Parathyroid adenoma (tissue), 2 donors: ENCODE measurements around the gene NPHS1.

Source experiments
- H2AFZ ChIP-seq: fragments of 300-600 bp; sonication (generic); one replicate; pipeline ENCODE4 v1.7.0; 2017; ENCODE audit warnings: antibody characterized with exemption, mild to moderate bottlenecking
- H3K27ac ChIP-seq: fragments of 300-600 bp; sonication (generic); one replicate; pipeline ENCODE4 v1.7.0; 2017
- H3K27me3 ChIP-seq: fragments of 300-600 bp; sonication (generic); one replicate; pipeline ENCODE4 v1.7.0; 2017; ENCODE audit warnings: low read length; ENCODE audit not compliant: control insufficient read depth, insufficient read depth
- H3K36me3 ChIP-seq: fragments of 300-600 bp; sonication (generic); one replicate; pipeline ENCODE4 v1.7.0; 2017; ENCODE audit warnings: low read length; ENCODE audit not compliant: control insufficient read depth, insufficient read depth
- H3K4me1 ChIP-seq: fragments of 300-600 bp; sonication (generic); one replicate; pipeline ENCODE4 v1.7.0; 2017; ENCODE audit warnings: control low read depth
- H3K4me2 ChIP-seq: fragments of 300-600 bp; sonication (generic); one replicate; pipeline ENCODE4 v1.7.0; 2017; ENCODE audit warnings: low read length
- H3K4me3 ChIP-seq: fragments of 300-600 bp; sonication (generic); one replicate; pipeline ENCODE4 v1.7.0; 2017; ENCODE audit warnings: low read depth, low read length
- H3K79me2 ChIP-seq: fragments of 300-600 bp; sonication (generic); one replicate; pipeline ENCODE4 v1.7.0; 2017; ENCODE audit warnings: control low read depth
- H3K9ac ChIP-seq: fragments of 300-600 bp; sonication (generic); one replicate; pipeline ENCODE4 v1.7.0; 2017; ENCODE audit warnings: mild to moderate bottlenecking
- H3K9me3 ChIP-seq: fragments of 300-600 bp; sonication (generic); one replicate; pipeline ENCODE4 v1.7.0; 2017; ENCODE audit warnings: low read length; ENCODE audit not compliant: control insufficient read depth
- CTCF ChIP-seq: fragments of 300-600 bp; sonication (generic); IDR thresholded peaks from one replicate; pipeline ENCODE4 v1.7.0; 2017; ENCODE audit warnings: antibody characterized with exemption, mild to moderate bottlenecking
- donor health status: primary hyperparathyroidism.

Gene NPHS1

GRCh38 chr19:35791814-35792279, 60.5 kb downstream of the NPHS1 start:
- Histone ChIP-seq H3K9ac (no peak overlapping the region), H3K9me3 (no peaks in the 10 kb centered on the region), H3K4me2 (no peak overlapping the region), H3K27ac (no peak overlapping the region), H3K4me3 (no peak overlapping the region), H3K4me1 (no peaks in the 10 kb centered on the region), H3K36me3 (no peaks in the 10 kb centered on the region), H3K79me2 (no peaks in the 10 kb centered on the region), H2AFZ (no peak overlapping the region), H3K27me3 (no peaks in the 10 kb centered on the region)
- TF ChIP-seq CTCF: no peak

- no peak for TF ChIP-seq CTCF
- no peaks in the 10 kb centered on the region for H3K4me1 ChIP-seq
- no peak overlapping the region for H3K27ac ChIP-seq
- H3K9ac ChIP-seq: no peak overlapping the region
- H3K9me3 ChIP-seq: no peaks in the 10 kb centered on the region
- H3K79me2 ChIP-seq: no peaks in the 10 kb centered on the region
- H3K27me3 ChIP-seq: no peaks in the 10 kb centered on the region
- H3K4me2 ChIP-seq: no peak overlapping the region
- H2AFZ ChIP-seq: no peak overlapping the region
- H3K36me3 ChIP-seq: no peaks in the 10 kb centered on the region
- H3K4me3 ChIP-seq: no peak overlapping the region
These were observed 61.1 kb downstream of the NPHS1 start for GRCh38 chr19:35790981-35791813.

- H3K9me3 ChIP-seq: no peaks in the 10 kb centered on the region
- H3K27me3 ChIP-seq: no peaks in the 10 kb centered on the region
- no peak overlapping the region for H3K9ac ChIP-seq
- no peak overlapping the region for H3K4me2 ChIP-seq
- H3K4me1 ChIP-seq: no peaks in the 10 kb centered on the region
- H2AFZ ChIP-seq: no peak overlapping the region
- H3K27ac ChIP-seq: no peak overlapping the region
- TF ChIP-seq CTCF: no peak
- H3K4me3 ChIP-seq: no peak overlapping the region
- no peaks in the 10 kb centered on the region for H3K36me3 ChIP-seq
- H3K79me2 ChIP-seq: no peaks in the 10 kb centered on the region
These were observed 62.0 kb downstream of the NPHS1 start for GRCh38 chr19:35789978-35790944.

GRCh38 chr19:35789195-35789977, 62.9 kb downstream of the NPHS1 start:
- no peaks in the 10 kb centered on the region for H3K27me3 ChIP-seq
- no peak for TF ChIP-seq CTCF
- H3K4me3 ChIP-seq: no peak overlapping the region
- H3K36me3 ChIP-seq: no peaks in the 10 kb centered on the region
- no peak overlapping the region for H3K9ac ChIP-seq
- no peak overlapping the region for H2AFZ ChIP-seq
- H3K27ac ChIP-seq: no peak overlapping the region
- H3K4me1 ChIP-seq: no peaks in the 10 kb centered on the region
- no peaks in the 10 kb centered on the region for H3K79me2 ChIP-seq
- no peaks in the 10 kb centered on the region for H3K9me3 ChIP-seq
- no peak overlapping the region for H3K4me2 ChIP-seq
